ENCODE results near the gene CCDC85A. TPM values are rescaled to one million over a fixed set of nuclear protein-coding genes. Genes with fewer than 3 reads are reported as not detected.

CCDC85A gene
- total RNA-seq, 2 experiments from 2014 or later = not detected

DNA sequence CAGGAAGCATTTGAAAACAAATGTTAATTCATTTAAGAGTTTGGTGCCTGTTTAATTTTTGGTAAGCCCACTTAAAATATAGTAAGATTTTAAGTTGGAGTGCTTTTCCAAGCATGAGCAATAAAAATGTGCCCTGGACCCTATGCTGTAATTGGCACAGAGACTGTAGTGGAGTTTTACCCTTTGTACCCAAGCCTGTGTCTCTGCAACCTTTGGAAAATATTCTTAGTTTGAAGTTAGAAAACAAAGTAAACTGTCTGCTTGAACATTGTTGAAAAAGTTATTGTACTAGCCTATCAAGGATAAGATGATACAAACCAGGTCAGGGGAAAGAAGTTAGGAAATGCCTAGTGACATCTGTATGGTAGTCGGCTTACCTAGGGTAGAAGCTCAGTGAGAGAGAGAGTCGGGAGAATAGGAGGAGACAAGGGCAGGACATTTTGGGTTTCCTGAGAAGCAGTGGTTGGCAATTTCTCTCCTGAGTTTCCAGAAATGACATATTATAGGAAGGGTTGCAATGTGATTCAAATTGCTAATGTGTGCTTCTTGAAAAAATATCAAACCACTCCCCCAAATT is 66.5 kb downstream of the CCDC85A start:
- ChIA-PET POLR2A (no interaction called here), CTCF (no interaction called here)
- no peaks in the 10 kb centered on the region for H3K4me1 Mint-ChIP-seq (ENCODE audit: low read depth)
- no peak overlapping the region for H3K27ac Mint-ChIP-seq
- H3K36me3 Mint-ChIP-seq (ENCODE audit: low read depth) = no peaks in the 10 kb centered on the region
- DNase-seq = no peak
- H3K27me3 Mint-ChIP-seq (ENCODE audit: low read depth) = no peaks in the 10 kb centered on the region
- no peak overlapping the region for H3K4me3 Mint-ChIP-seq
- no peaks in the 10 kb centered on the region for H3K9me3 Mint-ChIP-seq (ENCODE audit: insufficient read depth)
- ATAC-seq = no peak

DNA sequence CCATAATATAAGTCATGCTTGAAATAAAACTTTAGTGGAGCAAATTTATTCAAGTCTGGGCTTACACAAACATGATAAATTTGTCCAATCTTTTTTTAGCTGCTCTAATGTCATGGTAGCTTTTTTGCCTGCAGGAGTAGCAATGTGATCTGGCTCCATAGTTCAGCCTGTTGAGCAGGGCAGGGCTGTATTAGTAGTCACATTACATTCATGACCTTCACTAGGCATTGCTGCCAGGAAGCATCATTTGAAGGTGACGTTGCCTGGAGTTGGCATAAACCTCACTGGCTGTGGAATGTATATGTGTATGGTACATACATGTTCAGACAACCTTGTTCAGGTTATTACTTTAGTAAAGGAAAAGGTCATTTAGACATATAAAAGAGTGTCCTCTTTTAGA is 76.6 kb downstream of the CCDC85A start:
- Mint-ChIP-seq H3K9me3 (ENCODE audit: insufficient read depth) (no peaks in the 10 kb centered on the region), H3K4me3 (no peak overlapping the region), H3K27ac (no peak overlapping the region), H3K36me3 (ENCODE audit: low read depth) (no peaks in the 10 kb centered on the region), H3K27me3 (ENCODE audit: low read depth) (no peaks in the 10 kb centered on the region), H3K4me1 (ENCODE audit: low read depth) (no peaks in the 10 kb centered on the region)
- POLR2A ChIA-PET = no interaction called here
- CTCF ChIA-PET = no interaction called here
- no peak for ATAC-seq
- DNase-seq = no peak

DNA sequence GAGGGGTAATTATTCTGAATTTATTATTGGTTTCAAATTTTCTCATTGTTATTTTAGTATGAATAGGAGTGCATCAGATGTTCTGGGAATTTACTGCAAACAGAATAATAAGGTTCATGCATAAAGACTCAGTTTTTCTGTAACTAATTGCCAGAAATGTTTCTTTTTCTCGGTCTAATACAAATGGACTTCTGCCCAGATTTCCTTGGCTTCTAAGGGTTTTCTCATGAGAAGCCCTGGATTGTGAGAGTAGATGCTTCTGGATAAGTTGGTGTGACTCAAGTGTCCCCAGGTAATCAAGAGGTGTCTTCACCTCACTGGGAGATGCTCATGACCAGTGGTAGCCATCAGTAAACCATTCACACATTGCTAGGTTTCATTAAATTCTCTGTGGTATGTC is 78.5 kb downstream of the CCDC85A start:
- H3K36me3 Mint-ChIP-seq (ENCODE audit: low read depth) = no peaks in the 10 kb centered on the region
- H3K4me1 Mint-ChIP-seq (ENCODE audit: low read depth) = no peaks in the 10 kb centered on the region
- POLR2A ChIA-PET = no interaction called here
- no peaks in the 10 kb centered on the region for H3K9me3 Mint-ChIP-seq (ENCODE audit: insufficient read depth)
- CTCF ChIA-PET = no interaction called here
- no peak overlapping the region for H3K4me3 Mint-ChIP-seq
- no peak overlapping the region for H3K27ac Mint-ChIP-seq
- H3K27me3 Mint-ChIP-seq (ENCODE audit: low read depth) = no peaks in the 10 kb centered on the region
- ATAC-seq (no peak), DNase-seq (no peak)

DNA sequence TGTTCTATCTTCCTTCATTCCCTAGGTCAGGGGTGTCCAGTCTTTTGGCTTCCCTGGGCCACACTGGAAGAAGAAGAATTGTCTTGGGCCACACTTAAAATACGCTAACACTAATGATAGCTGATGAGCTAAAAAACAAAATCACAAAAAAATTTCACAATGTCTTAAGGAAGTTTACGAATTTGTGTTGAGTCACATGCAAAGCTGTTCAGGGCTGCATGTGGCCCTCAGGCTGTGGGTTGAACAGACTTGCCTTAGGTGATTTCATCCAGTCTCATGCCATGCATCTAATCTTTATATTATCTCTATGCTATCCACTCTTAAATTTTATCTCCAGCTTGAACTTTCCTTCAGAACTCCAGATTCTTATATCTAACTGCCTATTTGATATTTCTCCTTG is 80.1 kb downstream of the CCDC85A start:
- POLR2A ChIA-PET = no interaction called here
- H3K27me3 Mint-ChIP-seq (ENCODE audit: low read depth) = no peaks in the 10 kb centered on the region

DNA sequence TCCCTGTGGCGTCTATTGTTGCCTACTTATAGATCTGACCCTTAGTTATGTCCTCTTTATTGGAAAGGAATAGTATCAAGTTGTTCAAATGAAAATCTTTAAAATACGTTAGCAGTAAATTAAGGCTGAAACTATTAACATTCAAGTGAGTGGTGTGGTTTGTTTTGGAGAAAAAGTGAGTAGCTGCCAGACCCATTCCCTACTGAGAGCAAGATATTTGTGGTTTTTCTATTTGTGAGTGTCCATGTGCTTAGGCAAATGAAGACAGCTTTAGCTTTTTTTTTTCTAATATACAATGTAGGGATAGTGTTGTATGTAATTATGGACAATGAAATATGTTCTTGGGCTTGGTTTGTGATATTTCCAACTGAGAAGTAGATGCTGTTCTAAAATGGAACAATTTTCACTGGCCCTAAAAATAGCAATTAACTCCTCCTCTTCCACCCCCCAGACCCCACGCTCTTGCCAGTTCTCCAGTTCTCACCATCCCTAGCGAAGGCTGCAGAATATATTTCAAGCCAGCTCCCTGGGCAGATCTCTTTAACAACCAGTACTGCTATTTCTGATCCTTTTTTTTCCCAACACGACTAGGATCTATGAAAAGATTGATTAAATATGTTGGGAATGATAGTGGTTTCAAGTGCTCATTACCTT is 83.1 kb downstream of the CCDC85A start:
- Mint-ChIP-seq H3K4me1 (ENCODE audit: low read depth) (no peaks in the 10 kb centered on the region), H3K27ac (no peak overlapping the region), H3K9me3 (ENCODE audit: insufficient read depth) (no peaks in the 10 kb centered on the region), H3K4me3 (no peak overlapping the region), H3K27me3 (ENCODE audit: low read depth) (no peaks in the 10 kb centered on the region), H3K36me3 (ENCODE audit: low read depth) (no peaks in the 10 kb centered on the region)
- ChIA-PET POLR2A (no interaction called here), CTCF (no interaction called here)
- no peak for DNase-seq
- ATAC-seq = no peak

More for the DNA sequence above, 80.1 kb downstream of the CCDC85A start:
- Mint-ChIP-seq H3K27ac (no peak overlapping the region), H3K36me3 (ENCODE audit: low read depth) (no peaks in the 10 kb centered on the region), H3K4me1 (ENCODE audit: low read depth) (no peaks in the 10 kb centered on the region), H3K9me3 (ENCODE audit: insufficient read depth) (no peaks in the 10 kb centered on the region), H3K4me3 (no peak overlapping the region)
- DNase-seq (no peak), ATAC-seq (no peak)
- CTCF ChIA-PET = no interaction called here

DNA sequence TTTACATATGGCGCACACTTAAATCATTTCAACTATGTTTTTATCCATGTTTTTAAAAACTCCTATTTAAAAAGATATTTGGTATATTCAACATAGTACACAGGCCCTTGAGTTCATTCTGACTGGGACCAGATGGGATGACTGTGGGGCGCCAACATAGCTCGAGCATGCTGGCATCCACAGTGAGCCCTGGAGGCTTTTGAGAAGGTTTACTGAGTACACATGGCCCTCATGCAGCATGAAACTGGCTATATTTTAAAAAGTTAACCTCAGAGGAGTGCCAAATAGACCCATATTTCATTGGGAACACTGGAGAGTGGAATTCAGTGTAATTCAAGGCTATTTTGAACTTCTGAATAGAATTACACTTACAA is 83.6 kb downstream of the CCDC85A start:
- Mint-ChIP-seq H3K36me3 (ENCODE audit: low read depth) (no peaks in the 10 kb centered on the region), H3K4me1 (ENCODE audit: low read depth) (no peaks in the 10 kb centered on the region), H3K27me3 (ENCODE audit: low read depth) (no peaks in the 10 kb centered on the region), H3K27ac (no peak overlapping the region), H3K9me3 (ENCODE audit: insufficient read depth) (no peaks in the 10 kb centered on the region), H3K4me3 (no peak overlapping the region)
- CTCF ChIA-PET = no interaction called here
- POLR2A ChIA-PET = no interaction called here
- DNase-seq (no peak), ATAC-seq (no peak)

DNA sequence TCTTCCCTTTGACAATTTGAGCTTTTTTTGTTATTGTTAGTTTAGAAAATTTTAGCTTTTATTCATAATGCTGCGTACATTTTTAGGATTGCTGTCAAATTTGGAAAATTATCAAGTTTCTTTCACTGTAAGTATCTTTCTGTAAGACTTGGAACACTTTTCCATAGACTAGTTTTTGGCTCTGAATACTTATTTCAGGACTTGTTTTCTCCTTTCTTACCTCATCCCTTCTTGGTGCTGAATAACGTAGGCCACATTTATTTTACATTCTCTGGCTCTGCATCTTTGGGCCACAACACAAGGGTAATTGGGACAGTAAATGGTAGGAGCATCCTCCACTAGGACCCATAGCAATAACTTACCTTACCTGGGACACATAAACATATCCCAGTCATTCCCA is 85.1 kb downstream of the CCDC85A start:
- Mint-ChIP-seq H3K4me1 (ENCODE audit: low read depth) (no peaks in the 10 kb centered on the region), H3K9me3 (ENCODE audit: insufficient read depth) (no peaks in the 10 kb centered on the region), H3K27me3 (ENCODE audit: low read depth) (no peaks in the 10 kb centered on the region), H3K4me3 (no peak overlapping the region), H3K36me3 (ENCODE audit: low read depth) (no peaks in the 10 kb centered on the region), H3K27ac (no peak overlapping the region)
- DNase-seq (no peak), ATAC-seq (no peak)
- ChIA-PET CTCF (no interaction called here), POLR2A (no interaction called here)

DNA sequence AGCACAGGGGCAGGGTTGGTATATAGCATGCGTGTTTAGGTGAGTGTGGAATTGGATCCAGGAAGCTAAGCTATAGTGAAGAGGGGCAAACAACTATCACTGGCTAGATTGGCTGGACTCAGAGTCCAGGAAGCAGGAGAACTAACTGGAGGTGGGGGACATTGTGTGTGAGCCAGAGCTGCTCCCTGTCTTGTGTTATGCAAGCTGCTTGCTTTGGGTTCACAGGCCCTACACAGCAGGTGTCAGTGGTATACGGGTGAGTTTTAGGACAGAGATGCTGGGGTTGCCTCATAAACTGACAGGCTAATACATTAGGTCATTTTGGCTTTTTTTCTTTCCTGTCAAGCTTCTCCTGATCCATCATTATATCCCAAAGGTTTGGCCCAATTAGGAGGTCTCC is 87.5 kb downstream of the CCDC85A start:
- Mint-ChIP-seq H3K9me3 (ENCODE audit: insufficient read depth) (no peaks in the 10 kb centered on the region), H3K4me3 (no peak overlapping the region), H3K27ac (no peak overlapping the region), H3K36me3 (ENCODE audit: low read depth) (no peaks in the 10 kb centered on the region), H3K4me1 (ENCODE audit: low read depth) (no peaks in the 10 kb centered on the region), H3K27me3 (ENCODE audit: low read depth) (no peaks in the 10 kb centered on the region)
- CTCF ChIA-PET = no interaction called here
- POLR2A ChIA-PET = no interaction called here
- ATAC-seq (no peak), DNase-seq (no peak)

DNA sequence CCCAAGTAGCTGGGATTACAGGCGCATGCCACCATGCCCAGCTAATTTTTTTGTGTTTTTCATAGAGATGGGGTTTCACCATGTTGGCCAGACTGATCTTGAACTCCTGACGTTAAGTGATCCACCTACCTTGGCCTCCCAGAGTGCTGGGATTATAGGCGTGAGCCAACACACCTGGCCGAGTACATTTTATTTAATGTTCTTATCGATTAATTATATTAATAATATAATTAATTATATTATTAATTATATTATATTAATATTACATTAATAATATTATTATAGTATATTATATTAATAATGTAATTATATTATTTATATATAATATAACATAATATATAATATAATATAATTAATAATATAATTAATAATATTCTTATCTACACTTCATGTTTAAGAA is 101.4 kb downstream of the CCDC85A start:
- H3K4me3 Mint-ChIP-seq = no peak overlapping the region
- POLR2A ChIA-PET = no interaction called here
- CTCF ChIA-PET = no interaction called here
- DNase-seq (no peak), ATAC-seq (no peak)
- no peaks in the 10 kb centered on the region for H3K4me1 Mint-ChIP-seq (ENCODE audit: low read depth)
- no peak overlapping the region for H3K27ac Mint-ChIP-seq
- no peaks in the 10 kb centered on the region for H3K36me3 Mint-ChIP-seq (ENCODE audit: low read depth)
- no peaks in the 10 kb centered on the region for H3K9me3 Mint-ChIP-seq (ENCODE audit: insufficient read depth)
- H3K27me3 Mint-ChIP-seq (ENCODE audit: low read depth) = no peaks in the 10 kb centered on the region

DNA sequence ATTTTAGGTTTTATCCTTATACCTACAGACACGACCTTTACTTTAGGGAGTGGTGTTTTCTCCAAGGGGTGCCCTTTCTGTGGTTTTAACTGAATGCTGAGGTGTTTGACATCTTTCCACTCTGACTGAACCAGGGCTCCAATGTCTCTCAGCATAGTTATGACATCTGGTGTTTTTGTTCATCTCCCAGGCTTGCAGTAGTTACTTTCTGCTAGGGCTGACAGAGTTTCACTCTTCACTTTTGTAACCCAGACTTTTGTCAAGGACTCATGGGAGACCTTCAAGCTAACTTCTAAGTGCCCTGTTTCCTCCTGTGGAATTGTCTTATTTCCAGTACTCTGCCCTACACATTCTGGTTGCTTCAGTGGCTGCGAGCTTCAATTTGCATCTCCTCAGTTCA is 103.1 kb downstream of the CCDC85A start:
- no peaks in the 10 kb centered on the region for H3K27me3 Mint-ChIP-seq (ENCODE audit: low read depth)

DNA sequence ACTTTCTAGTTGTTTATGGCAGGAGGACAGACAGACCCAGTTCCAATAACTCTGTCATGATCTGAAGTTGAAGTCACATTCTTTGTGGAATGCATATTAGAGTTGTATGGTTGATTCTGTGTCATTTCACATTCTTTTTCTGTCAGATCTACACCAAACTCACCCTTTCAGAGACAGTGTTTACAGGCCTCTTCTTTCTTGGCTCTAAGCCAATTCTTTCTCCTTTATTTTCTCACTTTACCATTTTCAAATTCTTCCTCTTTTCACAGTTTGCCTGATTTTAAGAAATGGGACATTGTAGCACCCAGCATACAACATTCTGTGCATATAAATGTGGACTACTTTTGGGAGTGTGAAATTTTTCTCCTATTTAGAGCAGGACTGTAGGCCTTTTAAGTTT is 103.7 kb downstream of the CCDC85A start:
- no peak overlapping the region for H3K27ac Mint-ChIP-seq

More for the DNA sequence above, 103.1 kb downstream of the CCDC85A start:
- ChIA-PET POLR2A (no interaction called here), CTCF (no interaction called here)
- no peak overlapping the region for H3K4me3 Mint-ChIP-seq
- H3K4me1 Mint-ChIP-seq (ENCODE audit: low read depth) = no peaks in the 10 kb centered on the region
- no peaks in the 10 kb centered on the region for H3K36me3 Mint-ChIP-seq (ENCODE audit: low read depth)
- H3K27ac Mint-ChIP-seq = no peak overlapping the region
- ATAC-seq = no peak
- H3K9me3 Mint-ChIP-seq (ENCODE audit: insufficient read depth) = no peaks in the 10 kb centered on the region
- DNase-seq = no peak

DNA sequence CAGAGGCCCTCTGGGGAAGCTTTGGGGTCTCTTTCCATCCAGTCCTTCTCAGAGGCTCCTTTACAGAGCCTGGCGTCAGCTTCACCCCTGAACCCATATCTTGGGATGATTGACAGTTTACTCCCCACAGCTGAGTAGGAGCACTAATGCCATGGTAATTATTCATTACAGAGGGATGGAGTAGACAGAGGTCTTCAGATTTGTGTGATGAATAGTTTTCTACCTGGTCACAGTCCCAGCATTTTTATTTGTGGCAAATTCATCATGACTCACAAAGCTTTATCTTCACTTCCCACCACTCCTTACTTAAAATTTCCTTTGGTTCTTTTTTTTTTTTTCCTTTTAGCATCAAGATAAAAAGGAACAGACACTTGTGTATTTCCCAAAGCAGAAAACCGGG is 104.2 kb downstream of the CCDC85A start:
- ATAC-seq (no peak), DNase-seq (no peak)
- no peak overlapping the region for H3K27ac Mint-ChIP-seq
- no peaks in the 10 kb centered on the region for H3K36me3 Mint-ChIP-seq (ENCODE audit: low read depth)
- no peaks in the 10 kb centered on the region for H3K27me3 Mint-ChIP-seq (ENCODE audit: low read depth)
- no peaks in the 10 kb centered on the region for H3K9me3 Mint-ChIP-seq (ENCODE audit: insufficient read depth)
- H3K4me3 Mint-ChIP-seq = no peak overlapping the region
- ChIA-PET POLR2A (no interaction called here), CTCF (no interaction called here)
- H3K4me1 Mint-ChIP-seq (ENCODE audit: low read depth) = no peaks in the 10 kb centered on the region

More for the DNA sequence above, 103.7 kb downstream of the CCDC85A start:
- POLR2A ChIA-PET = no interaction called here
- H3K27me3 Mint-ChIP-seq (ENCODE audit: low read depth) = no peaks in the 10 kb centered on the region
- CTCF ChIA-PET = no interaction called here
- no peaks in the 10 kb centered on the region for H3K36me3 Mint-ChIP-seq (ENCODE audit: low read depth)
- no peaks in the 10 kb centered on the region for H3K9me3 Mint-ChIP-seq (ENCODE audit: insufficient read depth)
- DNase-seq = no peak
- ATAC-seq = no peak
- H3K4me1 Mint-ChIP-seq (ENCODE audit: low read depth) = no peaks in the 10 kb centered on the region
- H3K4me3 Mint-ChIP-seq = no peak overlapping the region

DNA sequence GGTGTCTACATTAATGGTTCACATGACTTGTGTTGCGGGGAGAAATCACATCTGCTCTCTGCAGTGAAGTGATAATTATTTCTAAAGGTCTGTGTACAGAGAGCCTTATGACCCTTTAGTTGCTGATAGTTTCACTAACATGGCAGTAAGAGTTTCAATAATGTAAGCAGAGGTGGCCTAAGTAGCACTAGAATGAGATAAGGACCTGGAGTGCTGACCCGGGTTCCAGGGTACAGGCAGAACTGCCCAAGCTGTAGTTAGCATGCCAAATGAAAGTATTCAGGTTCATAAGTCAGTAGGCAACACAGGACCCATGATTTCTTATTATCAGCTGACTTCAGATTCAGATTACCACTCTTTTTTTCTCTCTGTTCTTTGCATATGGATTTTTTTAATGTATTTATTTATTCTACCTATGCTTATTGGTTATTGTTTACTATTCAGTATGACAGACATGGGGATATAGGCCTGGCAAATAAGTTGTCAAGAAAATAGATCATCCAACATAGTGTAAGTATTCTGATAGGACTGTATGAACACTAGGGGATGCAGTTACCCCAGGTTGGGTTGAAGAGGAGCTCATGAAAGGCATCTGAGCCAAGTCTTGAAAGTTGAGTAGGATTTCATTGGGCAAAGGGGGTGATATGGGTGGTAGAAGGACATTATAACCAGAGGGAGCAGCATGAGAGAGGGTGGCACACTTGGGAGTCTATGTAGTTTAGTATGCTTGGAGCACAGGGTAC is 105.2 kb downstream of the CCDC85A start:
- ATAC-seq = no peak
- DNase-seq = no peak
- Mint-ChIP-seq H3K36me3 (ENCODE audit: low read depth) (no peaks in the 10 kb centered on the region), H3K9me3 (ENCODE audit: insufficient read depth) (no peaks in the 10 kb centered on the region), H3K4me1 (ENCODE audit: low read depth) (no peaks in the 10 kb centered on the region), H3K27ac (no peak overlapping the region), H3K27me3 (ENCODE audit: low read depth) (no peaks in the 10 kb centered on the region), H3K4me3 (no peak overlapping the region)
- ChIA-PET POLR2A (no interaction called here), CTCF (no interaction called here)
